ENCODE data around the gene GRK5.

- TF ChIP-seq, protein P1, sequence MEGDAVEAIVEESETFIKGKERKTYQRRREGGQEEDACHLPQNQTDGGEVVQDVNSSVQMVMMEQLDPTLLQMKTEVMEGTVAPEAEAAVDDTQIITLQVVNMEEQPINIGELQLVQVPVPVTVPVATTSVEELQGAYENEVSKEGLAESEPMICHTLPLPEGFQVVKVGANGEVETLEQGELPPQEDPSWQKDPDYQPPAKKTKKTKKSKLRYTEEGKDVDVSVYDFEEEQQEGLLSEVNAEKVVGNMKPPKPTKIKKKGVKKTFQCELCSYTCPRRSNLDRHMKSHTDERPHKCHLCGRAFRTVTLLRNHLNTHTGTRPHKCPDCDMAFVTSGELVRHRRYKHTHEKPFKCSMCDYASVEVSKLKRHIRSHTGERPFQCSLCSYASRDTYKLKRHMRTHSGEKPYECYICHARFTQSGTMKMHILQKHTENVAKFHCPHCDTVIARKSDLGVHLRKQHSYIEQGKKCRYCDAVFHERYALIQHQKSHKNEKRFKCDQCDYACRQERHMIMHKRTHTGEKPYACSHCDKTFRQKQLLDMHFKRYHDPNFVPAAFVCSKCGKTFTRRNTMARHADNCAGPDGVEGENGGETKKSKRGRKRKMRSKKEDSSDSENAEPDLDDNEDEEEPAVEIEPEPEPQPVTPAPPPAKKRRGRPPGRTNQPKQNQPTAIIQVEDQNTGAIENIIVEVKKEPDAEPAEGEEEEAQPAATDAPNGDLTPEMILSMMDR (IDR thresholded peaks at IDR 0.05) = no peak
- TF ChIP-seq POLR2AphosphoS5 (IDR thresholded peaks at IDR 0.05; ENCODE audit: low read depth, low read length) (no peak), TCF7L2 (IDR thresholded peaks at IDR 0.05; ENCODE audit: low read depth, low read length) (no peak)
- TF ChIP-seq, protein P2, sequence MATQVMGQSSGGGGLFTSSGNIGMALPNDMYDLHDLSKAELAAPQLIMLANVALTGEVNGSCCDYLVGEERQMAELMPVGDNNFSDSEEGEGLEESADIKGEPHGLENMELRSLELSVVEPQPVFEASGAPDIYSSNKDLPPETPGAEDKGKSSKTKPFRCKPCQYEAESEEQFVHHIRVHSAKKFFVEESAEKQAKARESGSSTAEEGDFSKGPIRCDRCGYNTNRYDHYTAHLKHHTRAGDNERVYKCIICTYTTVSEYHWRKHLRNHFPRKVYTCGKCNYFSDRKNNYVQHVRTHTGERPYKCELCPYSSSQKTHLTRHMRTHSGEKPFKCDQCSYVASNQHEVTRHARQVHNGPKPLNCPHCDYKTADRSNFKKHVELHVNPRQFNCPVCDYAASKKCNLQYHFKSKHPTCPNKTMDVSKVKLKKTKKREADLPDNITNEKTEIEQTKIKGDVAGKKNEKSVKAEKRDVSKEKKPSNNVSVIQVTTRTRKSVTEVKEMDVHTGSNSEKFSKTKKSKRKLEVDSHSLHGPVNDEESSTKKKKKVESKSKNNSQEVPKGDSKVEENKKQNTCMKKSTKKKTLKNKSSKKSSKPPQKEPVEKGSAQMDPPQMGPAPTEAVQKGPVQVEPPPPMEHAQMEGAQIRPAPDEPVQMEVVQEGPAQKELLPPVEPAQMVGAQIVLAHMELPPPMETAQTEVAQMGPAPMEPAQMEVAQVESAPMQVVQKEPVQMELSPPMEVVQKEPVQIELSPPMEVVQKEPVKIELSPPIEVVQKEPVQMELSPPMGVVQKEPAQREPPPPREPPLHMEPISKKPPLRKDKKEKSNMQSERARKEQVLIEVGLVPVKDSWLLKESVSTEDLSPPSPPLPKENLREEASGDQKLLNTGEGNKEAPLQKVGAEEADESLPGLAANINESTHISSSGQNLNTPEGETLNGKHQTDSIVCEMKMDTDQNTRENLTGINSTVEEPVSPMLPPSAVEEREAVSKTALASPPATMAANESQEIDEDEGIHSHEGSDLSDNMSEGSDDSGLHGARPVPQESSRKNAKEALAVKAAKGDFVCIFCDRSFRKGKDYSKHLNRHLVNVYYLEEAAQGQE (IDR thresholded peaks at IDR 0.05; ENCODE audit: insufficient read depth in 1 of 2, low read depth in 2 of 2, low read length in 1 of 2) = no peak
These were observed 28.0 kb downstream of the GRK5 start for GRCh38 chr10:119235356-119235755.

Measured in Panc1 (cell line).